ENCODE results near the gene DHX58. TPM values are rescaled to one million over a fixed set of nuclear protein-coding genes. Genes with fewer than 3 reads are reported as not detected.
"Not testable (repeated sequence)": the region's sequence is repeated elsewhere in the genome, so short reads cannot be mapped to it uniquely, and the experiment has no call there.

DHX58 gene
- total RNA-seq, 6 experiments from 2014 or later, result 4.0 to 5.3 (median 4.2) TPM

DNA sequence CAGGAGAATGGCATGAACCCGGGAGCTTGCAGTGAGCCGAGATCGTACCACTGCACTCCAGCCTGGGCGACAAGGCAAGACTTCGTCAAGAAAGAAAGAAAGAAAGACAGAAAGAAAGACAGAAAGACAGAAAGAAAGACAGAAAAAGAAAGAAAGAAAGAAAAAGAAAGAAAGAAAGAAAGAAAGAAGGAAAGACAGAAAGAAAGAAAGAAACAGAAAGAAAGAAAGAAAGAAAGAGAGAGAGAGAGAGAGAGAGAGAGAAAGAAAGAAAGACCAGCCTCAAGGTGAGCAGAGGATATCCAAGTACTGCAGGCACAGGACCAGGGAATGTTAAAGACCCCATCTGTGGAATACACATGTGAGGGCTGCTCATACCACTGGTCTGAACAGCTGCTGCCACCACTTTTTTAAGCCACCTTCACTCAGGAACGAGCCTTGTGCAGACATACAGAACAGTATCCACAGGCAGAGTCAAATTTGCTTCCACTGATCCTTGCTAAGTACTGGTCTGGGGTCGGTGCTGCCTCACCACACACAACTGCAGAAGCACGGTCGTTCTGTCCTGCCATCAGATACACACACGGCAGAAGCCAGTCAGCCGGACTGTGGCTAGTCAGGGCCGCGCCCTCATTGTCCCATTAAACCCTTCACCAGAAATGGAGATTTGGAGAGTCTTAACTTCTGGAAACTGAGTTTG is 34.5 kb upstream of the DHX58 start:
- peaks cover 13% of the 10 kb centered on the region; the same call in 1 of the 2 replicates for H3K36me3 Mint-ChIP-seq (ENCODE audit: low read depth)
- H3K4me1 Mint-ChIP-seq (ENCODE audit: low read depth), result peaks cover 23% of the 10 kb centered on the region
- peaks cover 4% of the 10 kb centered on the region for H3K27me3 Mint-ChIP-seq (ENCODE audit: insufficient read depth)
- H3K9me3 Mint-ChIP-seq, result no peaks in the 10 kb centered on the region
- no peak for TF ChIP-seq CTCF (IDR thresholded peaks at IDR 0.05)
- no peak overlapping the region for H3K4me3 Mint-ChIP-seq
- no peak for DNase-seq
- H3K27ac Mint-ChIP-seq, result no peak overlapping the region

GRCh38 chr17:42143138-42143537 is 30.6 kb upstream of the DHX58 start:
- not testable (repeated sequence) for DNase-seq; H3K9me3 Mint-ChIP-seq; H3K36me3 Mint-ChIP-seq (ENCODE audit: low read depth); H3K27me3 Mint-ChIP-seq (ENCODE audit: insufficient read depth)
- Mint-ChIP-seq H3K4me3 (peak overlapping the region; percentile 68; the same call in 1 of the 2 replicates), H3K4me1 (ENCODE audit: low read depth) (peaks cover 31% of the 10 kb centered on the region), H3K27ac (peak overlapping the region; percentile 90)

- no peak for TF ChIP-seq CTCF (IDR thresholded peaks at IDR 0.05)
- Mint-ChIP-seq H3K4me1 (ENCODE audit: low read depth) (peaks cover 31% of the 10 kb centered on the region), H3K27ac (peak overlapping the region; percentile 90), H3K9me3 (no peaks in the 10 kb centered on the region), H3K27me3 (ENCODE audit: insufficient read depth) (peaks cover 4% of the 10 kb centered on the region), H3K36me3 (ENCODE audit: low read depth) (peaks cover 6% of the 10 kb centered on the region; the same call in 1 of the 2 replicates), H3K4me3 (peak overlapping the region; percentile 68)
- DNase-seq, result peak; percentile 88
Observed at GRCh38 chr17:42142371-42142896, 29.9 kb upstream of the DHX58 start.

DNA sequence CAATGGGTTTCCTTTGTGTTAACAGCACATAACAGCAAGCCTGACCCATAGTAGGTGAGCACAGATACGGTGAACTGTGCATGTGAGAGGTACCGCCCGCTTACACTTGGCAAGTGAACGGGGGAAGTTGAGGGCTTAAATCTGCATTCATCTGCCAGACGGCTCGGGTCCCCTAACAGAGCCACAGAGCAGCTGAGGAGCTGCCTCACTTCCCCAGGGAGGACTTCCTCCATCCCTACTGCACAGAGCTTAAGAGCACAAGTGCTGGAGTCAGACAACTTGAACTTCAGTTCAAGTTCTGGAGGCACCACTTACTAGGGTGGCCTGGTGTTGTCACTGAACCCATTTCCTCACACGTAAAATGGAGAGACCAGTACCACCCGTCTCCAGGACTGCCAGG is 28.9 kb upstream of the DHX58 start:
- no peak for TF ChIP-seq CTCF (IDR thresholded peaks at IDR 0.05)
- Mint-ChIP-seq H3K9me3 (no peaks in the 10 kb centered on the region), H3K4me3 (peak overlapping the region; percentile 68; the same call in 1 of the 2 replicates), H3K36me3 (ENCODE audit: low read depth) (peaks cover 5% of the 10 kb centered on the region; the same call in 1 of the 2 replicates), H3K27me3 (ENCODE audit: insufficient read depth) (peaks cover under 1% of the 10 kb centered on the region), H3K4me1 (ENCODE audit: low read depth) (peaks cover 35% of the 10 kb centered on the region), H3K27ac (peak overlapping the region; percentile 90)
- no peak for DNase-seq

DNA sequence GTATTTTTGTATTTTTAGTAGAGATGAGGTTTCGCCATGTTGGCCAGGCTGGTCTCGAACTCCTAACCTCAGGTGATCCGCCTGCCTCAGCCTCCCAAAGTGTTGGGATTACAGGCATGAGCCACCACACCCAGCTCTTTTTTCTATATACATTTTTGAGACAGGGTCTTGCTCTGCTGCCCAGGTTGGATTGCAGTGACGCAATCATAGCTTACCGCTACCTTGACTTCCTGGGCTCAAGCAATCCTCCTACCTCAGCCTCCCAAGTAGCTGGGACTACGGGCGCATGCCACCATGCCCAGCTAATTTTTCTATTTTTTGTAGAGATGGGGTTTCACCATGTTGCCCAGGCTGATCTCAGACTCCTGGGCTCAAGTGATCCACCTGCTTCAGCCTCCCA is 28.2 kb upstream of the DHX58 start:
- peak overlapping the region; percentile 90; the same call in 1 of the 2 replicates for H3K27ac Mint-ChIP-seq
- not testable (repeated sequence) for H3K36me3 Mint-ChIP-seq (ENCODE audit: low read depth)

DNA sequence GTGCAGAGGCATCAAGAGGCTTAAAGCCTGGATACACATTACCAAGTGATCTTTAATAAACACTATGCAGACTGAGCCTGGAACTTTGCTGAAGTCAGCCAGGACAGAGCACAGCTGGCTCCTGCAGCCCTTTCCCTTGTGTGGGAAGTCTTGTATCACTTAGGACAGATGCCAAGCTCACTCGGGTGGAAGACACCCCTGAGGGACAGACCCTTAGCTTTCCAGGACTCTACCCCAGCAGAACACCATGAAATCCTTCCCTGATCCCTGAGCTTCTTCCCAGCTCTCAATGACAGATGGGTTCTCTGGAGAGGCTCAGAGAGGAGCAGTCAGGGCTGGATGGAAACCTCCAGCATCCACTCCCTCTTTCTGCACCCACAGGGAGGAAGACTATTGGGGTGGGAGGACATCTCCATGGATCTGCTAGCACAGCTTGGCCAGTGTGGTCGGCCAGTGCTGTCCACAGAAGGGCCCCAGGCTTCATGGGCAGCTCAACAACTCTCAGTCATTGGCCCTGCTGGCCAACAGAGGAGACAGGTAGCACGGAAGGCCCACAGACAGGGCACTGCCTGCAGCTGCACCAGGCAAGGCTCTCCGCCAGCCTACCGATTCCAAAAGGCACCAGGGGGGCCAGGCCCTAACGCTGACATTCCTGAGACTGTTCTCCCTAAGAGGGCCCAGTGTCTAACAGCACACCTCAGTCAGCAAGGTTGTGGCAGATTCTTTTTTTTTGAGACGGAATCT is 26.4 kb upstream of the DHX58 start:
- no peaks in the 10 kb centered on the region for H3K9me3 Mint-ChIP-seq
- TF ChIP-seq CTCF (IDR thresholded peaks at IDR 0.05), result no peak
- H3K27me3 Mint-ChIP-seq (ENCODE audit: insufficient read depth), result peaks cover 3% of the 10 kb centered on the region
- H3K4me1 Mint-ChIP-seq (ENCODE audit: low read depth), result peaks cover 54% of the 10 kb centered on the region
- peaks cover 10% of the 10 kb centered on the region for H3K36me3 Mint-ChIP-seq (ENCODE audit: low read depth)
- DNase-seq, result no peak
- no peak overlapping the region for H3K27ac Mint-ChIP-seq
- no peak overlapping the region for H3K4me3 Mint-ChIP-seq

More for the DNA sequence above, 28.2 kb upstream of the DHX58 start:
- peaks cover 42% of the 10 kb centered on the region for H3K4me1 Mint-ChIP-seq (ENCODE audit: low read depth)
- H3K4me3 Mint-ChIP-seq; H3K9me3 Mint-ChIP-seq; DNase-seq; H3K27me3 Mint-ChIP-seq (ENCODE audit: insufficient read depth): not testable (repeated sequence)
